Smooth muscle cell (in vitro differentiated cells): ENCODE measurements around the gene AVL9. TPM values are rescaled to one million over a fixed set of nuclear protein-coding genes. Genes with fewer than 3 reads are reported as not detected.

Experiments used
- DNase-seq: peaks from one replicate; lab custom pipeline; 2025; ENCODE audit not compliant: unreplicated experiment; lab: John Stamatoyannopoulos, UW
- H2AFZ ChIP-seq: fragments of 200-600 bp; sonication (generic); 2 replicates; pipeline ENCODE4 v1.6.0; 2016; ENCODE audit warnings: antibody characterized with exemption, low read depth, mild to moderate bottlenecking
- H3F3A ChIP-seq: fragments of 200-600 bp; sonication (generic); 2 replicates; pipeline ENCODE4 v1.6.0; 2017; ENCODE audit warnings: antibody characterized with exemption, low read depth
- H3K27ac ChIP-seq: fragments of 200-600 bp; sonication (generic); 2 replicates; pipeline ENCODE4 v1.5.1; 2016; ENCODE audit warnings: low read depth, mild to moderate bottlenecking
- H3K27me3 ChIP-seq: fragments of 200-600 bp; sonication (generic); 2 replicates; pipeline ENCODE4 v1.6.1; 2016; ENCODE audit warnings: low read depth, mild to moderate bottlenecking
- H3K36me3 ChIP-seq: fragments of 200-600 bp; sonication (generic); 2 replicates; pipeline ENCODE4 v1.5.1; 2016; ENCODE audit warnings: low read depth
- H3K4me1 ChIP-seq: fragments of 200-600 bp; sonication (generic); 2 replicates; pipeline ENCODE4 v1.5.1; 2016; ENCODE audit warnings: low read depth
- H3K4me2 ChIP-seq: fragments of 200-600 bp; sonication (generic); 2 replicates; pipeline ENCODE4 v1.6.0; 2016; ENCODE audit warnings: mild to moderate bottlenecking
- H3K4me3 ChIP-seq: fragments of 200-600 bp; sonication (generic); 2 replicates; pipeline ENCODE4 v1.5.1; 2016; ENCODE audit warnings: mild to moderate bottlenecking
- H3K79me2 ChIP-seq: fragments of 200-600 bp; sonication (generic); 2 replicates; pipeline ENCODE4 v1.6.0; 2016; ENCODE audit warnings: low read depth, mild to moderate bottlenecking
- H3K9ac ChIP-seq: fragments of 200-600 bp; sonication (generic); 2 replicates; pipeline ENCODE4 v1.6.0; 2016; ENCODE audit warnings: low read depth
- H3K9me3 ChIP-seq: fragments of 200-600 bp; sonication (generic); replicated peaks from 2 replicates; pipeline ENCODE4 v1.5.1; 2016; ENCODE audit warnings: low read depth
- H4K20me1 ChIP-seq: fragments of 200-600 bp; sonication (generic); 2 replicates; pipeline ENCODE4 v1.6.0; 2016; ENCODE audit warnings: low read depth
- WGBS: methylation state at CpG from one replicate; pipeline ENCODE4 v1.1.7; 2016; ENCODE audit warnings: low lambda C conversion rate; 5-methylcytosine and 5-hydroxymethylcytosine counted together
- polyA plus RNA-seq: library from polyadenylated mRNA; unstranded; fragments of >200 nt; fragmentation: Nextera tagmentation; extraction: Ambion mirVana; gene quantifications from 2 replicates; pipeline ENCODE4 v1.2.1, GENCODE V29; 2016
- total RNA-seq: library from RNA; depleted of rRNA; stranded (reverse); fragments of >200 nt; gene quantifications from 2 replicates; pipeline ENCODE4 v1.2.3, GENCODE V29; 2014
- TF ChIP-seq, protein P1 (sequence below): fragments of 200-600 bp; sonication (generic); IDR thresholded peaks from 2 replicates; pipeline ENCODE4 v1.5.1; 2017; ENCODE audit warnings: borderline replicate concordance, mild to moderate bottlenecking, antibody characterized with exemption; ENCODE audit not compliant: insufficient read depth, poor library complexity, severe bottlenecking

Gene AVL9
- total and polyA plus RNA-seq, 2 experiments from 2014 or later = 13.1 to 32.3 TPM

- Histone ChIP-seq H3K4me1 (no peaks in the 10 kb centered on the region), H3K27ac (no peak overlapping the region), H3K9me3 (no peaks in the 10 kb centered on the region), H2AFZ (no peak overlapping the region), H3K79me2 (peaks cover 53% of the 10 kb centered on the region), H3K36me3 (no peaks in the 10 kb centered on the region), H3K9ac (no peak overlapping the region), H3K27me3 (no peaks in the 10 kb centered on the region), H3F3A (no peaks in the 10 kb centered on the region), H3K4me2 (no peak overlapping the region), H3K4me3 (no peak overlapping the region), H4K20me1 (peaks cover 90% of the 10 kb centered on the region)
- WGBS = 97% methylated on average over 2 of the region's 2 CpGs
- TF ChIP-seq, protein P1, sequence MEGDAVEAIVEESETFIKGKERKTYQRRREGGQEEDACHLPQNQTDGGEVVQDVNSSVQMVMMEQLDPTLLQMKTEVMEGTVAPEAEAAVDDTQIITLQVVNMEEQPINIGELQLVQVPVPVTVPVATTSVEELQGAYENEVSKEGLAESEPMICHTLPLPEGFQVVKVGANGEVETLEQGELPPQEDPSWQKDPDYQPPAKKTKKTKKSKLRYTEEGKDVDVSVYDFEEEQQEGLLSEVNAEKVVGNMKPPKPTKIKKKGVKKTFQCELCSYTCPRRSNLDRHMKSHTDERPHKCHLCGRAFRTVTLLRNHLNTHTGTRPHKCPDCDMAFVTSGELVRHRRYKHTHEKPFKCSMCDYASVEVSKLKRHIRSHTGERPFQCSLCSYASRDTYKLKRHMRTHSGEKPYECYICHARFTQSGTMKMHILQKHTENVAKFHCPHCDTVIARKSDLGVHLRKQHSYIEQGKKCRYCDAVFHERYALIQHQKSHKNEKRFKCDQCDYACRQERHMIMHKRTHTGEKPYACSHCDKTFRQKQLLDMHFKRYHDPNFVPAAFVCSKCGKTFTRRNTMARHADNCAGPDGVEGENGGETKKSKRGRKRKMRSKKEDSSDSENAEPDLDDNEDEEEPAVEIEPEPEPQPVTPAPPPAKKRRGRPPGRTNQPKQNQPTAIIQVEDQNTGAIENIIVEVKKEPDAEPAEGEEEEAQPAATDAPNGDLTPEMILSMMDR = no peak
- no peak for DNase-seq
These were observed 44.1 kb downstream of the AVL9 start for GRCh38 chr7:32539366-32539765.

GRCh38 chr7:32539919-32540531, 44.7 kb downstream of the AVL9 start:
- H3K9me3 ChIP-seq = no peaks in the 10 kb centered on the region
- H3K27ac ChIP-seq = no peak overlapping the region
- no peaks in the 10 kb centered on the region for H3F3A ChIP-seq
- H3K27me3 ChIP-seq = no peaks in the 10 kb centered on the region
- no peaks in the 10 kb centered on the region for H3K4me1 ChIP-seq
- H3K9ac ChIP-seq = no peak overlapping the region
- DNase-seq = no peak
- no peaks in the 10 kb centered on the region for H3K36me3 ChIP-seq
- 68% methylated on average over 4 of the region's 4 CpGs for WGBS
- no peak overlapping the region for H2AFZ ChIP-seq
- no peak overlapping the region for H3K4me2 ChIP-seq
- TF ChIP-seq, protein P1 = no peak
- H3K4me3 ChIP-seq = no peak overlapping the region
- peaks cover 46% of the 10 kb centered on the region for H3K79me2 ChIP-seq
- H4K20me1 ChIP-seq = peaks cover 90% of the 10 kb centered on the region

GRCh38 chr7:32542595-32542994, 47.3 kb downstream of the AVL9 start:
- H4K20me1 ChIP-seq = peaks cover 79% of the 10 kb centered on the region
- no peak overlapping the region for H2AFZ ChIP-seq
- 91% methylated on average over 2 of the region's 2 CpGs for WGBS
- no peak for DNase-seq
- no peak overlapping the region for H3K9ac ChIP-seq
- H3K27ac ChIP-seq = no peak overlapping the region
- H3K4me1 ChIP-seq = no peaks in the 10 kb centered on the region
- no peaks in the 10 kb centered on the region for H3K9me3 ChIP-seq
- no peak overlapping the region for H3K4me3 ChIP-seq
- peaks cover 23% of the 10 kb centered on the region for H3K79me2 ChIP-seq
- no peak overlapping the region for H3K4me2 ChIP-seq
- no peaks in the 10 kb centered on the region for H3K36me3 ChIP-seq
- TF ChIP-seq, protein P1 = no peak
- H3F3A ChIP-seq = no peaks in the 10 kb centered on the region
- no peaks in the 10 kb centered on the region for H3K27me3 ChIP-seq

DNA sequence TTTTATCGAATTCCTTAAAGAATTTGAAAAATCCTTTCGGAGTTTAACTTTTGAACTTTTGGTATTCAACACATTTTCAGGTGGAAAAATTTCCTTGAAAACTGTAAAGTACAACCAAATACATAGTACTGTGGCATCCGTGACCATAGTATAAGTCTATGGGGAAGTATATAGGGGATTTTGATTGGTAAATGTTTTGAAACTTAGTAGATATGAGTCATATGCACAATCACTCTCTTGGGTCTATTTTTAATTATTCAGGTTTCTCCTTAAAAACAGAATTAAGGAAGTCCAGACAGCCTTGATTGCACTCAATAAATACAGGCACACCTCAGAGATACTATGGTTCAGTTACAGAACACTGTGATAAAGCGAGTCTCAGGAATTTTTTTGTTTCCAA, 64.2 kb downstream of the AVL9 start:
- TF ChIP-seq, protein P1 = no peak
- Histone ChIP-seq H3K4me3 (no peak overlapping the region), H3K79me2 (no peaks in the 10 kb centered on the region), H3K36me3 (peaks cover 21% of the 10 kb centered on the region), H3K27ac (no peak overlapping the region), H3K27me3 (no peaks in the 10 kb centered on the region), H3F3A (no peaks in the 10 kb centered on the region), H4K20me1 (peaks cover 14% of the 10 kb centered on the region), H3K9me3 (no peaks in the 10 kb centered on the region), H2AFZ (no peak overlapping the region), H3K4me2 (no peak overlapping the region), H3K9ac (no peak overlapping the region), H3K4me1 (no peaks in the 10 kb centered on the region)
- WGBS = 99% methylated on average over 4 of the region's 4 CpGs
- DNase-seq = no peak
